ENCODE measurements around the gene SEC14L6.
"Not testable (repeated sequence)": the region's sequence is repeated elsewhere in the genome, so short reads cannot be mapped to it uniquely, and the experiment has no call there.

The SEC14L6 gene

DNA sequence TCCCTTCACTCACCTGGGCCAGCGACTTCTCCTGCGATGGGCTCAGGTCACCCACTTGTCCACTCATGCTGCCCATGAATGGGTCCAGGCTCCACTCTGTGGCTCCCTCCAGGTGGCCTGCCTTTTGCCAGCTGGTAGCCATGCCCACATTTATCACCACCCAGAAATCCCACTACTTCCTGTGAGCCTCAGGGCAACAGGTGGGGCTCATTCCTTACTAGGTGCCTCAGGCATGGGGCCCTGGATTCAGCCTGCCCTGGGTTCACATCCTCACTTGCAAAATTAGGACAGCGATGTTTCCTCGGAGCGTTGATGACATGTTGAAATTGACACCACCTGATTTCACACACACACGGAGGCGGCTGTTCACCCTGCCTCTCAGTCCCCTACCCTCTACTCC is at the start of gene SEC14L6:
Gene SEC14L6, minus strand, starts transcription at position 126 of the 400 bp plus-strand sequence. Its CDS starts 59 bp downstream, at position 67.
- no peak for DNase-seq

DNA sequence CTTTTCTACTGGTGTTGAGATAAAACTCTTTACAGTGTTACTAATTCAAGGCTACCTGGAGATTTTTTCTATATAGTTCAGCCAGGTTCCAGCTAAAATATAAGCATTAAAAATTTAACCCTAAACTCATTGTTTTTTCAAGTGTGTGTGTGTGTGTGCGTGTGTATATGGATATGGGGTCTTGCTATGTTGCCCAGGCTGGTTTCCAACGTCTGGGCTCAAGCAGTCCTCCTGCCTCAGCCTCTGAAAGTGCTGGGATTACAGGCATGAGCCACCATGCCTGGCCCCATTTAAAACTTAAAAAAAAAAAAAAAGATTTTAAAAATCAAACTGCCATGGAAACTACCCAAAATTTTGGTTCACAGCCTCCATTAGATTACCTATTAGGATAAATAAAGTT is 49.7 kb upstream of the SEC14L6 start:
- DNase-seq: no peak

DNA sequence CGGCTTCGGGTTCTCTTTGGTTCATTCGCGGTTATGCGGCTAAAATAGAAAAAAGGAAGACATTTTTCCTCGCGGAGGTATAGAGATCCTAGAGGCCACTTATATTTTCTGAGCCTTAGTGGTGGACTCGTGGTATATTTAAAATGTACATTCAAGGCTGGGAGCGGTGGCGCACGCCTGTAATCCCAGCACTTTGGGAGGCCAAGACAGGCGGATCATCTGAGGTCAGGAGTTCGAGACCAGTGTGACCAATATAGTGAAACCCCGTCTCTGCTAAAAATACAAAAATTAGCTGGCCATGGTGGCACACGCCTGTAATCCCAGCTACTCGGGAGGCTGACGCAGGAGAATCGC is 45.8 kb upstream of the SEC14L6 start:
- not testable (repeated sequence) for DNase-seq

DNA sequence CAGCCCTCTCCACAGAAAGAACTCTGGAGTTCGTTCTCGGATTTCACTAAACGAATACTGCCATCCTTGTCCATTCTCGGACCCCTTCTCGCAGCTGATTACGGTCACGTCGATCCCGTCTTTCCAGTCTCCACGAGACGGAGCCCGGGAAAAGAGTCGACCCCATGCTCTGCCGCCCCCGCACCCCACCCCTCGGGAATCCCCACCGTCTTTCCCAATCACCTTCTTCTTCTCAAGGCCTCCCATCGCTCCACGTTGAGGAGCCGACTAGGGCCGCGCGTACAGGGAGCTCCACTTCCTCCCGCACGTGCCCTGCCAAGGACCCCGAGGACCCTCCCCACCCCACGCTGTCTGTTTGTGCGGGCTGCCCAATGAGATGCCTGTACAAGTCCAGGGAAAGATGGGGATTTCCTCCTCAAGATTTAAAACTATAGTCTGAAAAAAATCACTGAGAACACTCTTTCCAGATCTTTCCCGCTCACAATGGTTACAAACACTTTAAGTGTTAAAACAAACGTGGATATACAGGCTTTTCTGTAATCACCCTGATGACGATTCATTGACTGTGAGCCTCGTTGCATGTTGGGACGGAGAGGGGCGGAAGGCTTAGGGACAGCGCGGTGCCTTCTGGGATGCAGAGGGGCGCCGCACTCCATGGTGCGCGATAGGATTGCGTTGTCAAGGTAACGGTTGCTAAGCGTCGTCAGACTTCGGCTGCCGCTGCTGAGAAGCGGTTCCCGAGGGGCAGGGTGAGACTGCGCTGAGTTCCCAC is 45.2 kb upstream of the SEC14L6 start, which contains the start of gene PES1:
Gene PES1, minus strand, starts transcription at position 323 of the 772 bp plus-strand sequence. Its CDS starts 77 bp downstream, at position 246.
- DNase-seq: peak; percentile 96

DNA sequence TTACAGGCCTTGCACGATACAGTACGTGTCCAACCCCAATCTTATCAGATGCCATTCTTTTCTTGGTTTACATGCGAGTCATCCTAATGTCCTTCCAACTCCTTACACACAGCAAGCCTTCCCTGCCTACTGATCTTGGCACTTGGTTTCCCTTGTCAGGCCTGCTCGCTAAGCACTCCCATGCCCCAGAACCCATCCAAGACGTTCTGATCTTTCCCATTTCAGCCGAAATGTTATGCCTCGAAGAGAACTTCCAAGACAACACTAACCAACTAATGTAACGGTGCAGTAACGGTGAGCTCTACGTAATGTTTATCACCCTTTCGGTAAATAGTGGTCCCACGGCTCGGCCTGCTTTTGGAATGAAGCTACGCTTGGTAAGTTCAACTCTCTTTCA is 44.6 kb upstream of the SEC14L6 start:
- DNase-seq: no peak

DNA sequence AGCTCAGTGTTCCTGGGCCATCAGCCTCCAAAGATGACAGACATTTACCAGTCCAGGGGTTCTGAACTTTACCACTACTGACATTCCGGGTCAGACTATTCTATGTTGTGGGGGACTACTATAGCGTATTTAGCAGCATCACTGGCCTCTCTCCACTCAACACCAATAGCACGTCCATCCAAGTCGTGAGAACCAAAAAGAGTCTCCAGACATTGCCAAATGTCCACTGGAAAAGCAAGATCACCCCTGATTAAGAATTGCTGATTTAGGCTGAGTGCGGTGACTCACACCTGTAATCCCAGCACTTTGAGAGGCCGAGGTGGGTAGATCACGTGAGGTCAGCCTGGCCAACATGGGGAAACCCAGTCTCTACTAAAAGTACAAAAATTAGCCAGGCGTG is 39.9 kb upstream of the SEC14L6 start:
- DNase-seq: no peak

DNA sequence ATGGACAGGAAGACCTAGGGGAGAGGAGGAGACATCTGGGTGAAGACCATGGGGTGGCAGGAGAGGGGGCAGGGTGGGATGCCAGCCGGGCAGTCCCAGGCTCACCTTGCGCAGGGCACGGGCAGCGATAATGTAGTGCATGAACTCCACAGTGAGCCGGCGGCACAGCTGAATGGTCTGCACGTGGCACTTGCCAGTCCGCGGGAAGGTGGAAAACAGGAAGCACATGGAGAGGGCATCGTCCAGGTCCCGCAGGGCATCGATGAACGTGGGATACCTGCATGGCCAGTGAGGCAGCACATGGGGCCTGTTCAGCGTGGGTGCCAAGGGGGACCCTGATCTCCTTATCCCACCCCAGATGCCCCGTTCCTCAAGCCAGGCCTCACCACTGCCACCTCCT is 37.9 kb upstream of the SEC14L6 start:
- no peak for DNase-seq

DNA sequence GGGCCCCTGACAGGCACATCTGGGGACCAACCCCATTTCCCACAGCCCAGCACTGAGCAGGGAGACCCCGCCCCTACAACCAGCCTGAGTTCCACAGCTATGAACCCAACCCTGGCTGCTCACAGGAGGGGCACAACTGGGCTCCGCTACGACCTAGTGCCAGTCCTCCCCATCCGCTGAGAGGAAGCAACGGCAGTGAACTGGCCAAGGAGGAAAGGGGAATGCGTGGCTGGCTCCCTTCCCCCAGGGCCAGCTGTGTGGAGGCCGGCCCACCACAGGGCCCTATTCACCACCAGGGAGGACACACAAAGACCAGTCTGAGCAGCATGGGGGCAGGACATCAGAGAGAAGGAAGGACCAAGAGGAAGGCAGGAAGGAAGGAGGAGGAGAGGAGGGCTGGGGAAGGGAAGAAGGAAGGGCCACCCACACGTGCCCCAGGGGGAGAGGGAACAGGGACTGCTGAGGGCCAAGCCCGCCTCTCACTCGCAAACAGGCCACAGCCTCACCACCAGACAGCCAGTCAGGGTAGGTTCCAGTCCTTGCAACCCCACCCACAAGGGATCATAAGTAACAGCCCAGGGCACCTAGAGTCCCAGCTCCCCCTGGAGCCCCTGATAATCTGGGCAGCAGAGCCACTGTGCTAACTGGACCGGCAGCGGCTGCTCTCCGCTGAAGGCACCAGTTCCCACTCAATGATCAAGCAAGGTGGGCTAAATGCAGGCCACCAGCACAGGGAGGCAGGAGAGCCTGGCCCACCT is 36.4 kb upstream of the SEC14L6 start:
- no peak for DNase-seq

DNA sequence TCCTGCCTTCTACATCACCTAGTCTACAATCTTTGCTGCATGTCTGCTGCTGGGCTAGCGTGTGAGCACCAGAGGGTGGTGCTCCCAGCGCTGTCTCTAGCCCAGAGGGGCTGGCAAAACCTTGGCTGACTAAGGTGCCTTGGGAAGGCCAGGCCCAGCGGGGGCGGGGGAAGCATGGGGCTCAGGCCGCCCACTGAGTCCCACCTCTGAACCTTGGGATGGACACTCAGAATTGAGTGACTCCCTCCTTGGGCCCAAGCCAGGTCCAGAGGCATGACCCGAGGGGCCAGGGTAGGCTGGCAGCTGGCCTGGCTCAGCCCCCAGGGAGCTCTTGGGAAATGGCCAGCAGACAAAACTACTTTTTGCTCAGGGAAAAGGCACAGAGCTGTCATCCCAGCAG is 35.5 kb upstream of the SEC14L6 start:
- DNase-seq: no peak

DNA sequence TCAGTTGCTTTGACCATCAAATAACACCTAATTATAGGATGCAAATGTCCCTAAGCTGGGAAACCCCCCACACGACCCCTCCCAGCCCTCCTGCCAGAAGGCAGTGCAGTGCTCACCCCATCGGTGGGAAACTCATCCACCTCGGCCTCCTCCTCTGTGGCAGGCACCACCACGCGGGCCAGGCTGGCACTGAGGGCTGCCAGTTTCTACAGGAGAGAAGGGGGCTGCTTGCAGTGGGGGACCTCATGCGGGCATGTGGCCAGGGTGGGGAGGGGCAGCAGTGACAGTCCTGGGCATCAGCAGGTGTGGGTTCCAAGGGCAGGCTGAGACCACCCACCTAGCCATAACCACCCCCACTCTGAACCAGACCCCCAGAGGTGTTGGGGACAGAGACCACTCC is 34.4 kb upstream of the SEC14L6 start:
- DNase-seq: no peak

DNA sequence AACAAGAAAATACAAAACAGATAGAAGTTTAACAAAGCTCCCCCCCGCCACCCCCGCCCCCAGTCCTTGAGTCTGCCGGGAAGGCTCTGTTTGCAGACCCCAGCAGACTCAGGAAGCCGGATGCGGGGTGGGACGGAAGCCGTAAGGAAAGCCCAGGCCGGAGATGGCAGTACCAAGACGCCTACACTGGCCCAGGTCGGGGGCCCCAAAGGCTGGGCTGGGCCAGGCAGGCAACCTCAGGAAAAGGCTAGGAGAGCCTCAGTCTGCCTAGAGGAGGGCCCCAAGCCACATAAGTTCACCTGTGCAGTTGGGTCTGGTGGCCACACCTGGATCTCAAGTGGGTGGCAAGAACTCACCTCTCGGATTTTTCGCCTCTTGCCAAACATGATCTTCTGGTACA is 31.9 kb upstream of the SEC14L6 start:
- no peak for DNase-seq

DNA sequence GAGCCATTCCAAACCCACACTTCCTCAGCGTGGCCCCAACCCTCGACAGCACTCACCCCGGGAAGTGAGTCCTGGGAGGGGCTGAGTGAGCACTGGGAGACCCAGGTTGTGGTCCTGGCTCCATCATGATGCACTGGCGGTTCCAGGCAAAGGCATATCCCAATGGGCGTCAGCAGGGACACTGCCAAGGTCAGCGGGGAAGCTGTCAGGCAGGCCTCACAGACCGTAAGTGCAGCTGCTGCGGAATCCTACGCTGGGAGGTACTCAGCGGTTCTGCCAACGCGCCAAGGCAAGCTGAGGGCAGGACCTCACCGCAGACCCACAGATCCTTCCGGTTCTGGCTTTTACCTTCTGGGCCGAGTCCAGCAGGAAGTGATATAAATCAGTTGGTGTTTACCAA is 29.3 kb upstream of the SEC14L6 start:
- no peak for DNase-seq

DNA sequence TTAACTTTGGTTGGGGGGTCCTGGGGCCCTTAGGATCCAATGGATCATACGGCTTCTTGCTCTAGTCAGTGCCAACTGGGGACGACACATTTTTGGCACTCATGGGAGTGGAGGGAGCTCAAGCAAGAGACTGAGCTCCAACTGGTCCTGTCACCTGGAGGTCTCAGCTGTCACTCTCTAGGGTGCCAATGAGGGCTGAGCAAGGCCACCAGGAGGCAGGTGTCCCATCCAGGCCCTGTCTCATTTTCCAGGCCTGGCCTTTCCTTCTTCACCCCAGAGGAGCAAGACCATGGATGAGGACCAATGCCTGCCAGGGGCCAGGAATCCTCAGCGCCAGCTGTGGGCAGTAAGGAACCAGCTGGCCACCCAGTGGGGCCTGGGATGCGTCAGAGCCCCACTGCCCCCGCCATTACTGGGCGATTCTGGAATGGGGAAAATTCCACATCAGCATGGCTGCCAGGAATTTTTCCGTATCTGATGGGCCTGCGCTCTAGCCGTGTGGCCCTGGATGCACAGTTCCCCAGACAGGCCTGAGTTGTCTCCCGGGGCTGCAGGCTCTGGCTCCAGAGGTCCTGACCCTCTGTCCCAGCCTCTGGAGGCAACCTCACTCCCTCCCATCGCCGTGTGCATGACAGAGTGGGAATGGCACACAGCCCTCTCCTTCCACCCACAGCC is 28.6 kb upstream of the SEC14L6 start:
- no peak for DNase-seq

DNA sequence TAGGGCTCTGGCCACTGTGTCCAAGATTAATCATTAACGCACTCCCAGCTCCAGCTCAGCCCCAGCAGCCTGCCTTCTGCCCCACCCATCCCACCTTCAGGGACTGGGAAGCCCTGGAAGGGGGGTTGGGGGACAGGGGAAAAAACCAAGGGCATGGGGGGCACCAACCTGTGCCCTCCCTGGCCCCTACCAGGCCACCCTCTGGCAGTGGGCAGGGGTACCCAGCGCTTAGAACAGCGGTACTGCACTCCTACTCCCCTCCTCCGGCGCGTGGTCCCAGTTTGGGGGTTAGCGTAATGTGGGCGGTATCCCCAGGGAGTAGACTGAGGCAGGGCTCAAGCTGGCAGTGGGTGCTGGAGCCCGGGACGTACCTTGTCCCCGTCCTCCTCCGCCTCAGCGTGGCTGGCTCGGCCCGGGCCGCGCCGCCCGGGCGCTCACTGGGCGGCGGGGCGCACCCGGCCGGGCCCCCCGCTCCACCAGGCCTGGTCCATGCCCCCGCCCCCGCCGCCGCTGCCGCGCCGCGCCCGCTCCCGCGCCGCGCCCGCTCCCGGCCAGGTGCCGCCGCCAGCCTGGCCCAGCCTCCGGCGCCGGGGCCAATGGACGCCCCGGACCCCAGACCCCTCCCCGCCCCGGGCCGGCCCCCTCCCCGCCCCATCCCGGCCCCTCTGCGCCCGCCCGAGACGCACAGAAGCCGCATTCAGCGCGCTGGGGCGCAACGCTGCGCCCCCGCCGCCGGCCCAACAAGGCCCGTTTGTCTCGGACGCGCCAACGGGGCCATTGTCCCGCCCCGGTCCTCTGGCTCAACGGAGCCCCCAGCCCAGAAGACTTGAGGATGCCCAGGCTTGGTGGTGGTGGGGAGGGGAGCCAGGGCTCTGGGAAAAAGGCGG is 27.8 kb upstream of the SEC14L6 start, which contains the start of gene GAL3ST1:
Gene GAL3ST1, minus strand, starts transcription at position 571 of the 887 bp plus-strand sequence. CDS start 17,273 bp downstream, outside the sequence.
- no peak for DNase-seq

DNA sequence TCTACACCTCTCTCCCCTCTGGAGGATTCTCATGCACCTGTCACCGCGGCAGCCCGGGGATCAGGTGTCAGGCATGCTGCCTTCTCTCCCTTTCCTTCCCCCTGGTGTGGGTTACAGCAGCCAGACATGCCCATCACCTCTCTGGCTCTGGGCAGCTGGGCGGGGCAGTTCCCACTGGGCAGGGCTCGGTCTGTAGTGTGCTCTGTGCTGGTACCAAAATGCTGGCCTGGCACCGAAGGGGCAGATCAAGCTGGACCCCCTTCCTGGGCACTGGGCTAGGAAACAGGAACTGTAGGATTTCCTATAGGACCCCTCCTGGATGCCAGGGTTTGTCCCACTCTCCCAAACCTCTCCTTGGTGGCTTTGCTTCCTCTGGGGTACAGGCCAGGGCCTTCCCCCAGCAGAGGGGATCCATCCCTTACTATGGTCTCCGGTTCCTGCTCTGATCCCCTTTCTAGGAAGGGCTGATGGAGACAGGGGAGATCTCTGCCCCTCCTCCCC is 27.1 kb upstream of the SEC14L6 start:
- DNase-seq: no peak

DNA sequence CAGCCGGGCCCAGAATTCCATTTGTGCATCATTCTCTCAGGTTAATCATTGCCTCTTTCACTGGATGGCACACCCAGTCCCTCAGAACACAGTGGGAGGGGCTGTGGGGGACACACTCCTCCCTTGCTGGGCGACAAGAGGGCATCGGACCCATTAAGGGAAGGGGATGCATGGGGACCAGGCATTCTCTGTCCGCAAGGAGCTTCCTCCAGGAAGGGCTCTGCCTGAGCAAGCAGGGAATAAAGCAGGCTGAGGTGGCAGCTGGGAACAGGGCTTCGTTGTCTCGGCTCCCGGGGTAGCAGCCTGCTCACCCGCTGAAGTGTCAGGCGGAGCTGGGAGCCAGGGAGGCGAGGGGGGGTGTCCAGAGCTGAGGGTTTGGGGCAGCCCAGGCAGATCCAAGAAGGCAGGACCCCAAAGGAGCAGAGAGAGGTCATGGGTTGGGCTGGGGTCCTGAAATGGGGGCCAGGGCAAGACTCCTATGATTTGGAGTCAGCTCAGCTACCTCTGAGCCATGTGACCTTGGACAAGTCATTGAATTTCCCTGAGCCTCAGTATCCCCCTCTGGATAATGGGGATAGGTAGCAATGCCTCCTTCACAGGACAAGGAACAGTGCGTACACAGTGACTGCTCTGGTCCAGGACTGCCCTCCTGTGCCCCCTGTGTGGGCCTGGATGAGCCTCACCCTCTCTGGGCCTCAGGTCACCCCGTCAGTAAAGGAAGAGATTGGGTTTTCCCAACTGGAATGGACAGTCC is 26.5 kb upstream of the SEC14L6 start:
- DNase-seq: no peak

DNA sequence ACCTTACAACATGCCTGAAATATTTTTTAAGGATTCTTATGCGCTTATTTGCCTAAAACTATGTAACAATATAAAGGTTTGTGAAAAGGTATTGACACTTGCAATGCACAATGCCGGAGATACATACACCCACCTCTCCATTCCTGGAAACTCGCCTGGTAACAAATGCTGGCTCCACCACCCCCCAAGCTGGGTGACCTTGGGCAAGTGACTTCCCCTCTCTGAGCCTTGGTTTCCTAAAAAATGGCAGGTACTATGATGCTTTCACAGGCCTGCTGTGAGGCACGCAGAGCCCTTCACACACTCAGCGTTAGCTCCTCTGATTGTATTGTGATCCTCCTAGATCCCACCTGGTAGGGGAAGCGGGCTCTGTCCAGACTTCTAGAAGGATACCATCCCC is 25.7 kb upstream of the SEC14L6 start:
- DNase-seq: no peak

DNA sequence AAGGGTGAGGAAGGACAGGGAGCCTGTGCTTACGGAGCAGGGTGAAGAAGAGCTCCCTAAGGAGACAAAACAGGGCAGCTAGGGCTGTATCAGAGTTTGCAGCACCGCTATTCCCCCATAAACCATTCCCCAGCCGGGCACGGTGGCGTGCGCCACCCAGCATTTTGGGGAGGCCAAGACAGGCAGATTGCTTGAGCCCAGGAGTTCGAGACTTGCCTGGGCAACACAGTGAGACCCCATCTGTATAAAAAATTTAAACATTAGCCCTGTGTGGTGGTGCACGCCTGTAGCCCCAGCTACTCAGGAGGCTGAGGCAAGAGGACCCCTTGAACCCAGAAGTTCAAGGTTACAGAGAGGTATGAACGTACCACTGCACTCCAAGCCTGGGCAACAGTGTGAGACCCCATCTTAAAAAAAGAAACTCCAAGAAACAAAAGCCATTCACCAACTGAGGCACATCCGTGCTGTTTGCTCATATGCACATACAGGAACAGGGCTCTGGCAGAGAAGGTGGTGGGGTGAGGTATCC is 23.2 kb upstream of the SEC14L6 start:
- no peak for DNase-seq

DNA sequence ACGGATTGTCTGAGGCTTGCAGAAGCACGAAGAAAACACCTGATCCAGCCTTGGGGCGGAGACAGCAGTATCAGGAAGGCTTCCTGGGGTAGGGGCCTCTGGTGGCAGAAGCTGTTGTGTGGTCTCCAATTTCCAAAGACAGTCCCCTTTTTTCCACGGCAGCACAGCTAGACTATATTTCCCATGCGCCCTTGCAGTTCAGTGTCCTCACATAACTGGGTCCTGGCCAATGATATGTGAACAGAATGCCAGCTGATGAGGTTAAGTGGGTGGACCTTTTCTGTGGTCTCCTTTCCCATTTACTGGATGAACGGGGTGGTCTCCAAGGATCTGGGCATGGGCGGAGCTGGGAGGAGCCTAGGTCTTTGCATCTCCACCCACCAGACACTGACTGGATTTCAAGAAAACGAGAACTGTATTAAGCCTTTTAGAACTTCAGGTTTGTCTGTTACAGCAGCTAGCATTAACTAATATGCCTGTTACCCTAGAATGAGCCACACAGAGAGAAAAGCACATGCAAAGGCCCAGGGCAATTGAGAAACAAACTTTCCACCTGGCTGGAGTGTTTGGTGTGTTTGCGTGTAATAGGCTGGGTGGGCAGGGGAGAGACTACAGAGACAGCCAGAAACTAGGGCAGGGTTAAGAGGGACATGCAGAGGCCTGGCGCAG is 21.7 kb upstream of the SEC14L6 start:
- DNase-seq: no peak

DNA sequence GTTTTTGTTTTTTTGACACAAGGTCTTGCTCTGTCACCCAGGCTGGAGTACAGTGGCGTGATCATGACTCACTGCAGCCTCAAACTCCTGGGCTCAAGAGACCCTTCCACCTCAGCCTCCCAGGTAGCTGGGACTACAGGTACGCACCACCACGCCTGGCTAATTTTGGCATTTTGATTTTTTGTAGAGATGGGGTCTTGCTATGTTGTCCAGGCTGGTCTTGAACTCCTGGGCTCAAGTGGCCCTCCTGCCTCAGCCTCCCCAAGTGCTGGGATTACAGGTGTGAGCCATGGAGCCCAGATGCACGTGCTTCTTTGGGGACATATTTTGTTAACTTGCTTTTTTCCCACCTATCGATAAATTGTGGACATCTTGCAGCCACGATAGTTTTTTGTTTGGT is 20.7 kb upstream of the SEC14L6 start:
- not testable (repeated sequence) for DNase-seq

DNA sequence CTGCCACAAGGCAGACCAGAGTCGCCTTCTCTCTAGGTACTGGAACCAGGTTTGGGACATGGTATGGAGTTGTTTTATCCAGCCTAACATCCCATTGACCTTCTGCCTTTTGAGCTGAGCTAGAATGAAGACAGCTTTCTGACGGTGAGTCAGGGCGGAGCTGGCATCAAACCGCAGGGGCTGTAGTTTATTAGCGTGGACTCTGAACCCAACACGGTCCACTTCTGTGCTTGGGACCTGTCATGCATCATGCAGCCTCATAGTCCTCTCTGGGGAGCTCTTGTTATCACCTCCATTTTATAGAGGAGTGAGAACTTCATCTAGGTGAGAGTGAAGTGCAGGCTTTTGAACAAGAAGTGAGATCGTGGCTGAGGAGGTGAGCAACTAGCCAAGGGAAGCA is 19.6 kb upstream of the SEC14L6 start:
- no peak for DNase-seq

All from SHP77 treated with DMSO at 0.1 percent for 48 hours (cell line).